Measurements from ENCODE around the gene BMPER. TPM values are rescaled to one million over a fixed set of nuclear protein-coding genes. Genes with fewer than 3 reads are reported as not detected.

Gene BMPER
- total and polyA plus RNA-seq, 2 experiments from 2014 or later, result 4.5 to 6.3 TPM

DNA sequence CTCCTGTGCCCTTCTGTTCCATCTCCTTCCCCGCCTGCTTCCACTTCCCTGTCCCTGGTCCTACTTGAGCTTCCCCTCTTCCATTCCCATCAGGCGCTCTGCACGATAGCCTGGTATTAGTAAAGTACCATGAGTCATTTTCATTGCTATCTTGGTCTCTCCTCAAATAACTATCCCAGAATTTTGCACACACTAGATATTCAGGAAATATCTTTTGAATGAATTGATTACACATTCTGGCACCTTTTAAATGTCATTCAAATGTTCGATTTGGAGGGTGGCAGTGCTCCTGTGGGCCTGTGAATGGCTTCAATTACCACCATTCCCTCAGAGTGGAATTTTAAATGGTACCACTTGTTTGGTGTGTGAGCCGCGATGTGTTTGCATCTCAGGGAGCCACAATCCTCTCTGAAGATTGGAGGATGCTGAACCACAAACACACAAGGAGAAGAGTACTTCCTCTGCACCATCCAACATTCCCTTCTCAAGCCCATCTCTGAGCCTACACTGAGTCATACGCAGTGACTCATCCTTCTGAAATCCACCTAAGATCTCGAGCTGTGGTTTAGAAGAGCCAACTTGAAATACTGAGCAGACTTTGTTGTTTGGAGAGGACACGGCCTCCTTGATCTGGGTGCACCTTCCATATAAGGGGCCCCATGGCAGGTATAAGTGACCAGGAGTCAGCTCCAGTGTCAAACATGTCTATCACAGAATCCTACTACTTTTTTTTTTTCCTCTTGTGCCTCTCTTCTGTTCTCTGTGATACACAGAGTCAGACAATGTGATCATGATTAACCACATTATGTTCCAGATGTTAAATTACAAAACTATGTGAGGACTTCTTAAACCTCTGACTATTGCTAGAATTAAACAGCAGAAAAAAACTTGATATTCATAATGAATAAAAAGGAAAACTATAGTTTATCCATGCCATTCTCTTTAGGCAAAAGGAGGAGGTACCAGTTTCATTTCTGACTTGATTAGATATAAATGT, 81.9 kb downstream of the BMPER start:
- Histone ChIP-seq H3K9me2 (replicated peaks; ENCODE audit: insufficient read depth) (no peaks in the 10 kb centered on the region), H3K27me3 (no peaks in the 10 kb centered on the region), H3K27ac (peak overlapping the region; percentile 57), H3K4me1 (ENCODE audit: insufficient read depth) (no peaks in the 10 kb centered on the region), H4K20me1 (ENCODE audit: insufficient read depth, poor library complexity, severe bottlenecking) (no peaks in the 10 kb centered on the region), H3K4me2 (no peak overlapping the region), H3K4me3 (no peak overlapping the region), H3K36me3 (replicated peaks; ENCODE audit: insufficient read depth, low read depth) (no peaks in the 10 kb centered on the region), H3K79me2 (no peaks in the 10 kb centered on the region), H2AFZ (no peak overlapping the region), H3K9me3 (ENCODE audit: low read depth) (no peaks in the 10 kb centered on the region)
- no peak for TF ChIP-seq EZH2phosphoT487 (IDR thresholded peaks at IDR 0.05; ENCODE audit: low read depth, severe bottlenecking, unreplicated experiment)
- TF ChIP-seq, protein P1, sequence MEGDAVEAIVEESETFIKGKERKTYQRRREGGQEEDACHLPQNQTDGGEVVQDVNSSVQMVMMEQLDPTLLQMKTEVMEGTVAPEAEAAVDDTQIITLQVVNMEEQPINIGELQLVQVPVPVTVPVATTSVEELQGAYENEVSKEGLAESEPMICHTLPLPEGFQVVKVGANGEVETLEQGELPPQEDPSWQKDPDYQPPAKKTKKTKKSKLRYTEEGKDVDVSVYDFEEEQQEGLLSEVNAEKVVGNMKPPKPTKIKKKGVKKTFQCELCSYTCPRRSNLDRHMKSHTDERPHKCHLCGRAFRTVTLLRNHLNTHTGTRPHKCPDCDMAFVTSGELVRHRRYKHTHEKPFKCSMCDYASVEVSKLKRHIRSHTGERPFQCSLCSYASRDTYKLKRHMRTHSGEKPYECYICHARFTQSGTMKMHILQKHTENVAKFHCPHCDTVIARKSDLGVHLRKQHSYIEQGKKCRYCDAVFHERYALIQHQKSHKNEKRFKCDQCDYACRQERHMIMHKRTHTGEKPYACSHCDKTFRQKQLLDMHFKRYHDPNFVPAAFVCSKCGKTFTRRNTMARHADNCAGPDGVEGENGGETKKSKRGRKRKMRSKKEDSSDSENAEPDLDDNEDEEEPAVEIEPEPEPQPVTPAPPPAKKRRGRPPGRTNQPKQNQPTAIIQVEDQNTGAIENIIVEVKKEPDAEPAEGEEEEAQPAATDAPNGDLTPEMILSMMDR (IDR thresholded peaks at IDR 0.05; ENCODE audit: poor library complexity), result no peak
- TF ChIP-seq EZH2 (IDR thresholded peaks at IDR 0.05; ENCODE audit: borderline replicate concordance), result no peak
- 46% methylated on average over 9 of the region's 9 CpGs for WGBS (ENCODE audit: low lambda C conversion rate, missing lambda C conversion rate)
- DNase-seq (ENCODE audit: low spot score), result peak; percentile 71

DNA sequence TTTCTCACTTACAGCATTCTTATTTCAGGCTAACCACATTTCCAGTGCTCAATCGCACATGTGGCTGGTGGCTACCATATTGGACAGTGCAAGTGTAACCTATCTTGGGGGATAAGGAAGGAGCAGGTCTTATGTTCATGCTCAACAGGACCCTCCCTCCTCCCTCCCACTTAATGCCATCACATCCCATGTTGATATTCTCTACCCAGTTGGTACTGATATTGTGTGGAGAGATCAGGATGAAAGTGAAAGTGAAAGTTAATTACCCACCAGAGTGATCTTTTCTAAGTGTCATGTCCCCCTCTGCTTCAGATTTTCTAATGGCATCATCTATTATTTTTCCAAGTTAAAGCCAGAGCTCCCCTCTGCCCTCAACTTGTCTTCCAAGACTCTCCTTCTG, 91.6 kb downstream of the BMPER start:
- Histone ChIP-seq H3K27me3 (no peaks in the 10 kb centered on the region), H3K4me3 (no peak overlapping the region), H3K4me1 (ENCODE audit: insufficient read depth) (no peaks in the 10 kb centered on the region), H3K9me3 (ENCODE audit: low read depth) (no peaks in the 10 kb centered on the region), H2AFZ (no peak overlapping the region), H3K27ac (no peak overlapping the region), H3K79me2 (no peaks in the 10 kb centered on the region), H3K36me3 (replicated peaks; ENCODE audit: insufficient read depth, low read depth) (no peaks in the 10 kb centered on the region), H3K9me2 (replicated peaks; ENCODE audit: insufficient read depth) (no peaks in the 10 kb centered on the region), H4K20me1 (ENCODE audit: insufficient read depth, poor library complexity, severe bottlenecking) (no peaks in the 10 kb centered on the region), H3K4me2 (no peak overlapping the region)
- TF ChIP-seq EZH2 (IDR thresholded peaks at IDR 0.05; ENCODE audit: borderline replicate concordance) (no peak), EZH2phosphoT487 (IDR thresholded peaks at IDR 0.05; ENCODE audit: low read depth, severe bottlenecking, unreplicated experiment) (no peak)
- TF ChIP-seq, protein P1 (IDR thresholded peaks at IDR 0.05; ENCODE audit: poor library complexity), result no peak
- 100% methylated on average over 1 of the region's 1 CpG for WGBS (ENCODE audit: low lambda C conversion rate, missing lambda C conversion rate)
- no peak for DNase-seq (ENCODE audit: low spot score)

DNA sequence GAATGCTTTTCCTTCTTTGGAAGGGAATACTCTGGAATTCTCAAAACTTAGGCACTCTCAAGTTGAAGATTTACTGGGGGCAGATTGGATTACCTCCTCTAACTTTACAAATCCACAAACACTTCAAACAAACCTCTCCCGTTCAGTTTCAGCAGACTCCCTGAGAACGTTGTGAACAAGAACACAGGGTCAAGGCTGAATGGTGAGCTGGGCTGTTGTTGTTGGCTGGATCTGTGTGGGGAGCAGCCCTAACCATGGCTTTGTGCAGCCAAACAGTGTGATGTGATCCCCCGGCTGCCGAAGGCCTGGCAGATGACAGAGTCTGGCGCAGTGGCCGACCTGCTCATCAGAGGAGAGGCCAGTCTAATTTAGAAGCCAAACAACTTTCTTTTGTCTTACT, 93.1 kb downstream of the BMPER start:
- no peak for DNase-seq (ENCODE audit: low spot score)
- WGBS (ENCODE audit: low lambda C conversion rate, missing lambda C conversion rate), result 76% methylated on average over 6 of the region's 6 CpGs

DNA sequence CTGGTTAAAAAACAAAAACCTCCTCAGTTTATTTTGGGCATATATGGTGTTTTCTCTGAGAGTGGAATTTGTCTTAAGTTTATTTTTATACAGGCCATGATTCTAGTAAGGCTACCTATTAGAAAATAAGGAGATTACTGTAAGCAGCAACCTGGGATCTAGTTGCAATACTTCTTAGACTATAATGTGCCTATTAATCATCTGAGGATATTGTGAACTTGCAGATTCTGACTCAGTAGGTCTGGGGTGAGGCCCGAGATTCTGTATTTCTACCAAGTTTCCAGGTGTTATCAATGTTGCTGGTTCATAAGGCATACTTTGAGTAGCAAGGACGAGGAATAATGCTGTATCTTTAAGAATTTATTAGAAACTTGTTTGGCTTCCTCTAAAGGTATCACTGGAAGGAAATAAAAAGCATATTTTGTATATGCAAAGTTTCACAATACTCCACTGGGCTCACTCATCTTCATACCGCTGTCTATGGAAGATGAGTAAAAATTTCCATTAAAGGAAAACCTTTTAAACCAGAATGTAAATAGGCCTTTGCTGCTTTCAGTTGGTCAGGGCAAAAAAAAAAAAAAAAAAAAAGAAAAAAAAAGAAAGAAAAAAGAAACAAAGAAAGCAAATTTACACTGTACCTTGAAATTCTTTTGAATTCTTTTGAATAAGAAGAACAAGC, 105.8 kb downstream of the BMPER start:
- 83% methylated on average over 3 of the region's 3 CpGs for WGBS (ENCODE audit: low lambda C conversion rate, missing lambda C conversion rate)
- Histone ChIP-seq H3K36me3 (replicated peaks; ENCODE audit: insufficient read depth, low read depth) (no peaks in the 10 kb centered on the region), H3K4me2 (no peak overlapping the region), H3K79me2 (no peaks in the 10 kb centered on the region), H3K27ac (no peak overlapping the region), H3K9me3 (ENCODE audit: low read depth) (no peaks in the 10 kb centered on the region), H3K27me3 (no peaks in the 10 kb centered on the region), H3K4me3 (no peak overlapping the region), H2AFZ (no peak overlapping the region), H3K9me2 (replicated peaks; ENCODE audit: insufficient read depth) (no peaks in the 10 kb centered on the region), H3K4me1 (ENCODE audit: insufficient read depth) (no peaks in the 10 kb centered on the region), H4K20me1 (ENCODE audit: insufficient read depth, poor library complexity, severe bottlenecking) (no peaks in the 10 kb centered on the region)
- TF ChIP-seq EZH2phosphoT487 (IDR thresholded peaks at IDR 0.05; ENCODE audit: low read depth, severe bottlenecking, unreplicated experiment), result no peak
- no peak for TF ChIP-seq EZH2 (IDR thresholded peaks at IDR 0.05; ENCODE audit: borderline replicate concordance)
- TF ChIP-seq, protein P1 (IDR thresholded peaks at IDR 0.05; ENCODE audit: poor library complexity), result no peak
- DNase-seq (ENCODE audit: low spot score), result no peak

More for the DNA sequence above, 93.1 kb downstream of the BMPER start:
- H3K9me2 ChIP-seq (replicated peaks; ENCODE audit: insufficient read depth), result no peaks in the 10 kb centered on the region
- H3K79me2 ChIP-seq, result no peaks in the 10 kb centered on the region
- no peaks in the 10 kb centered on the region for H4K20me1 ChIP-seq (ENCODE audit: insufficient read depth, poor library complexity, severe bottlenecking)
- H3K4me3 ChIP-seq, result no peak overlapping the region
- no peak for TF ChIP-seq EZH2 (IDR thresholded peaks at IDR 0.05; ENCODE audit: borderline replicate concordance)
- H3K9me3 ChIP-seq (ENCODE audit: low read depth), result no peaks in the 10 kb centered on the region
- no peaks in the 10 kb centered on the region for H3K36me3 ChIP-seq (replicated peaks; ENCODE audit: insufficient read depth, low read depth)
- no peaks in the 10 kb centered on the region for H3K4me1 ChIP-seq (ENCODE audit: insufficient read depth)
- no peak overlapping the region for H3K4me2 ChIP-seq
- no peak overlapping the region for H2AFZ ChIP-seq
- H3K27me3 ChIP-seq, result no peaks in the 10 kb centered on the region
- H3K27ac ChIP-seq, result no peak overlapping the region
